CMK (cell line): ENCODE data around the gene RALGAPA2.

ENCODE experiments used
- DNase-seq: peaks from one replicate; pipeline ENCODE4 v3.0.0-alpha.2; 2010; ENCODE audit warnings: low read depth

RALGAPA2 gene

DNA sequence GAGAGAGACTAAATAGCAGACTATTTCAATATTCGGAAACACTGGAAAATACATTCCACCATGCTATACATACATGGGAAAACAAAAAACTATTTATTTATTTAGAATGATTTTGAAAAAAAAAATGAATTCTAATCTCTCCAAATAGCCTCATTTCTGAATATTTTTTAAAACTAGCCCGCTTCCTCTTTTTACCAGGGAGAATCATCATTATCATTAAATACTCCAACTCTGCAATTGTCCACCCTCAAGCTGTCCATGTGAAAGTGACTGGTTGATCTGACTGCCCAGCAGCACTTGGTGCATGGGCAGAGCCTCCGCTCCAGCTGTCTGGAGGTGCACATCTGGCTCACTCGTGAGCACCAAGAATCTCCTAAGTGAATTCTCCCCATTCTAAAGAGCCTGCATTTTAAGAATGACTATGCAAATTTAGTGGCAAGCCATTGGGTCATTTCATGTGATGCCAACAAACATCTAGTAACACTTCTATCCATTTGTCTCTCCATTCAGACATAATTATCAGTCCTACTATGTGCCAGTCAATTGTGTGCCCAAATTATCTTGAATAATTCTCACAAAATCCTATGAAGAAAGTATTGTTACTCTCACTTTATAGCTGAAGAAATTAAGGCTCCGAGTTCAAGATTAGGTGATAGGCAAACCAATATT lies 279.7 kb downstream of the RALGAPA2 start:
- no peak for DNase-seq

DNA sequence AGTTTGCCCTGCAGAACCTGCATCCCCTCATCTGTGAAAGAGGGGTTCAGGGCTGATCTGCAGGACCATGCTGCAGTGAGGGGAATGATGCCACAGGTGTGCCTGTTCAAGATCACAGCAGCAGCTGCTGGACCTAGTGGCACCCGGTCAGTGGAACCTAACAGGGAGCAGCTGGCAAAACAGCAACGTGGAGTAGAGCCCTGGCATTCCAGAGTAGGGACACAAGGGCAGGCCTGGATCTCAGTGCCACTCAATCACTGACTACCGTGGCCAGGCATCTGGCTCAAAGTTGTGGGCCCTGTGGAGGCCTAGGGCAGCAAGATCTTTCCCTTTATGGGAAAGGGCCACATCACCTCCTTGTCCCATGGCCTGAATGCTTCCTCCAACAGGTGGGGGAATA lies 282.4 kb downstream of the RALGAPA2 start:
- no peak for DNase-seq

DNA sequence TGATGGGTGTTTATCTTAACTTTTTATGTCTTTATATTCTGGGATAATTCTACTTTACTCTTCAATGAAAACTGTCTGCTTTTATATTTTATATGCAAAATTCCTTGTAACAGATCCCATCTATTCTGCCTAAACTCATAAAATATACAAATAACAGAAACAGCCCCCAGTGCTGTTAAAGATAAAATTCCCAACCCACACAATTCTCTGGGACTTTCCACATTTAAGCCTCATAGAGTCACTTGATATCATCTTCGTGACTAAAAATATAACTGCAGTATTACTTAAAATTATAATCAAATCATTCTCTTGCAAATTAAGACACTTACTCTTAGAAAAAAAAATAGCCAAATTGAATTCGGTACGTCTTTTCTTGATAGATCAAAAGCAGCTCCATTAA lies 284.4 kb downstream of the RALGAPA2 start:
- no peak for DNase-seq

DNA sequence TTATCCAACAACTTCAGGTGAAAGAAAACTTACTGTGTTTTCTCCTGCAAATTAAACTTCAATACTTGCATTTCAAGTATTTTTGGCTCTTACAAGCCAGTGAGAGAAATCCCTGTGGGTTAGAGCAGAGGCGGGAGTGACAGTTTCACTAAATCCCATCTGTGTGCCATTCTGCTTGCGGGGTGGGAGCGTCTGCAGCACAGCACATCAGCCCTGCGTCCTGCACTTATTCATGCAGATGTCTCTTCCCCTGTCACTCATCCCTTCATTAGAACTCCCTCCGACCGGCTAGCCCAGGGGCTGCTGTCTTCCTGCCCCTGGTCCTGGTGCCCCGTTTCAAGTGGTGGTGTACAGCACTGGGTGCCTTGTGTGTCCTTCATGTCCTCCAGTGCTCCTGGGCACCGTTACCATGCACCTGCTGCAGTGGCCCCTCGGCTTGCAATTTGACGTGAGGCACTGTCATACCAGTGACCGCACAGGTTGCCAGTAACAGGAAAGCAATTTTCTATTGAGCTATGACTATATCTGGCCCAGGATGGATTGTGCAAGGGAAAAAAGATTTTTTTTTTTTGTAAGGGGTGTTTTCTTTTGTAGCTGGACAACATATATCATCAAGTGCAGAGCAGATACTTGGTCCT lies 285.1 kb downstream of the RALGAPA2 start:
- DNase-seq, result no peak

DNA sequence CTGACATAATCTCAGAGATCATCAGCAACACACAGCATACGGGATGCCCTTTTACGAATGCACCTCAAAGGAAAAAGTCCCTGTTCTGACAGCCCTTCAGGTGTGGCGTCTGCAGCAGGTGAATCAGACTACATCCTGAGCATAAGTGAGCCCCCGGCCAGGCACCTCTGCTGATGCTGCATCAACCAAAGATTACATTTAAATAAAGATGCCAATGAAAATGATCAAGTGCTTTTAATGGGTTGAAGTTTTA lies 285.9 kb downstream of the RALGAPA2 start:
- no peak for DNase-seq

DNA sequence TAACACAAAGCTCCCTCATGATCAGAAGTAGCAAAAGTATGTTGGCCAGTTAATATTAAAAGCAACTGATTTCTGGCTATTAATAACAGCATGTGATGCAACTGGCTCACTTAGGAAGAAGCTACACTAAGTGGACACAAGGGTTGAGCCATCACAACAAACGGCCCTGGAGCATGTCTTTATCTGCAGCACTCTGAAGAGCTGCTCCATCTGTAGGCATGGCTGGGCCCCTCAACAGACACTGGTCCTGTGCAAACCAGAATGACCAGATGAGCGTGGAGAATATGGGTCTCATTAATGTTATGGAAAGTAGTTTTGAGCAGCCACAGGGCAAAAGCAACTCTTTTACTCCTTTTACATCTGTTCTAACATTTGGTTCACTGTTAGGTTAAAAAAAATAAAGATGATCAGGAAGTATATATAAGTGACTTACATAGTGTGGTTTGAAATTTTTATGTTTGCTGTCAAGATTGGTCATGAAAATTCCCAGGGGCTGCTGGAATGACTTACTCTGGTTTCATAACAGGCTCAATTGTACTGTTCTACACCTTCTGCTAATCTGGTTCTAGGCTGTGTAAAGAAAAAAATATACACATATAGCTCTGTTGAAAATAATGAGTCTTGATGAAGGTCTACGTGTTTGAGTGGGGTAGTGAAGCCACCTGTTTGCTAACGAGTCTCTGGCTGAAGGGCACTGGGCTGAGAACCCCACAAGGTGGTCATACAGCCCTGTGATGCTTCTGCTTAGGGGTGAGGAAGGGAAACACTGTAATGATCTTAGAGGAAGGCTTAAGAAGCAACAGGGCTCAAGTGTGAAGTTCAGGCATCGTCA lies 286.4 kb downstream of the RALGAPA2 start:
- DNase-seq, result no peak

DNA sequence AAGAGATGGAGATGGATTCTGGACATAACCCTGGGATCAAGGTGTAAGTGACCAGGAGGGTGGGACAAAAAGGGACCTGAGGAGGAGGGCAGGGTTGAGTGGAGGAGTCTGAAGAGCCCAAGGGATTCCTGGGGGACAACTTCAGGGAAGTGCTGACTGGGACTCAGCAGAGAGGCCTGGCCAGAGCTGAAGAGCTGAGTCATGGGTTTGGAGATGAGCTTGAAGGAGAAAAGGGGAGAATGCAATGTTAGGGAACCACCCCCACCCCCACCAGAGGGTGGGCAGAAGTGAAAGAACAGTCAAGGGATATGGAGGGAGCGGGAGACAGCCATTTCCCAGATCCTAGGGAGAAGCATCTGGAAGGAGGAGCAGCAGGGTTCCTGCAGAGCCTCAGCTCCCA lies 289.3 kb downstream of the RALGAPA2 start:
- no peak for DNase-seq

DNA sequence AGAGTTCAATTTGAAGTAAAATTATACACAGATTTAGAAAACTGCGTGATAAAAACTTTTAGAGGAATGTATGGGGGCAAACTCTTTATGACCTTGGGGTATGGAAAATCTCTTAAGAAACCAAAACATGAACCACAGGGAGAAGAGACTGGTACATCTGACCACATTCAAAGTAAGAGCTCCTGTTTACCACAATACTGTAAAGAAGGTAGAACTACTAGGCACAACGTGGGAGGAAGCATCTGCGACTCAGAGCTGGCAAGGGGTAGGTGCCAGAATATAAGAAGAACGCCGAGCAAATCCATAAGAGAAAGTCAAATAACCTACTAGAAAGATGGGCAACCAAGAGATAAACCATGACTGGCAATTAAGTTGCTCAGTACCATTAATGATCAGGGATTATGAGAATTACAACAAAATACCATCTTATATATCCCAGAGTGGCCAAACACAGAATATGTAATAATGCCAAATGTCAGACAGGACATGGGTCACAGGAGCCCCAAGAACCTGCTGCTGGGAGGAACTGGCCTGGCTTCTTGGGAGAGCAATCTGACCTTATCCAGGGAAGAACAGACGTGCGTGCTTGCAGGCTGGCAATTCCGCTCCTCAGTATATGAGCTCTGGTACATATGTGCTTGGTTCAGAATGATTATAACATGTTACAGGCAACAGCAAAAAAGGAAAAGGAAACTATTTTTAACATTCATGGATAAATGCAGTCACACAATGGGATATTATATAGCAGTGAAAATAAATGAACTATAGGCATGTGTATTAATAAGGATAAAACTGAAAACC lies 294.4 kb downstream of the RALGAPA2 start:
- DNase-seq, result no peak

DNA sequence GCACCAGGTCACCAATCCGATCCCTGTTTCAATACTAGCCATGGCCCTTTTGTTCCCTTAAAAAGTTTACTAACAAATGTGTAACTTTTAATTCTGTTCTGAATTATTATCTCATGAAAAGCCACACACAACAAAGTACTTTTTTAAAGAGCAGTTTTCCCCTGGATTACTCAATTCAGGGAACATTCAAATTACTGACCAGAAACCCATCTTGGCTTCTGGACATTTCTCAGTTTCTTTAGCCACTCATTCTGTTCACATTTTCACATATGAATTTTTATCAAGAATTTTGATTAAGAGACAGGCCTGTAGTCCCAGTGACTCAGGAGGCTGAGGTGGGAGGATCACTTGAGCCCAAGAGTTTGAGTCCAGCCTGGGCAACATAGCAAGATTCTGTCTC lies 297.1 kb downstream of the RALGAPA2 start:
- DNase-seq, result no peak

DNA sequence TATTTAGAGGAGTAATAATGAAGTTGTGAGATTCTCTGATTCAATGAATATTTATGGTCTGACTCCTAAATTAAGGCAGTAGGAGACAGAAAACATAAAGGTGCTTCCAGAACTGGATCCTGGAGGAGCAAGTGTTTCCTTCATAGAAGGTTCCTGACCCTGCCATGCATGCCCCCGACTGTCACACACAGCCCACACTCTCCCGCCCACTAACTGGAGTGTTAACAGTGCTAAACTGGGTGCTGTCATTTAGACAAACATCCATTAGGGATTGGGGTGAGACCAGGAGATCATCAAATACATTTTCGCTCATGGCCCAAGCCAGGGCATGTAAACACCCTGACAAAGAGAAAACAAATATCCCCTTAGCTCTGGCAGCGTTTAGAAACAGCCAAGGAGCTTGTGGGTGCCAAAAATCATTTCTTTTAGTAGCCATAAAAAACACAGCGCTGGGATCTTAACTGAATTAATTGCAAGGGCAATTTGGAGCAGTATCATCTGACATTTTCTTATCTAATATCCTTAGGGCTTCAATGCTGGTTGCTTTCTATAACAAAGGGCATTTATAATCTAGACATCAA lies 297.7 kb downstream of the RALGAPA2 start:
- DNase-seq, result no peak

DNA sequence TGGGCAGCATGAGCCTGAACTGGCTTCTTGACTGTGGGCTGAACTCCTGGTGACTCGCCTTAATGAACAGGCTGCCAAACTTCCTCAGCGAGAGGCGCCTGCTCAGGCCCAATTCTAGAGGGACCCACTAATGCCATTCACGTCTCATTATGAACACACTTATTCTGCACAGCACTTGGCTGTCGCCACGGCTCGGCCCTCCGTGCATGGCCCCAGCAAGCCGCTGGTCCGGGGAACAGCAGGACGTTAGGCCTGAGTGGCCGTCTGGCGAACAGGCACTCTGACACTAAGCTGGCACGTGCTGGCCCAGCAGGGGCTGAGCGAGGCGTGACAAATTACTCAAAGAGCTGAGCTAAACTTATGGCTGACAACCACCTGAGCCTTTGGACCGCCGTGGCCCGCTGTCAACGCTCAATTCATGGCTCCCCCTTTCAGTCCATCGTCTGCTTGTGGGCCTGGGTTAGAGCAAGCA lies 298.6 kb downstream of the RALGAPA2 start:
- DNase-seq, result no peak

DNA sequence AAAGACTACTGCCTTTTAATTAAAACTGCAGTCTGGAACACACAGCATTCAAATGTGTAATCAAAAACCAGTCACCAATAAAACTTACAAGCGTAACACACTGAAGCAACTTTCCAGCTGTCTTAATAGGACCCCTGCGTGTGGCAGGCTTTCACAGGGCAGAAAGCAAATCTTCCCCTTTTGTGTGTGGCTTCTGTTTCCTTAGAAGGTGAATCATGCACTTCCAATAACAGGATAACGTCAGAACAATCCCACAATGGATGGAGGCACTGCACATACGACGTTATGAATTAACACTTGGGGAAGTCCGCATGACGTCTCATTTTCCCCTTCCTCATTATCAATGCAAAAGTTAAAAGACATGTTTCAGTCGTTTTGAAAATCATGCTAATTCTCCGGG lies 299.7 kb downstream of the RALGAPA2 start:
- DNase-seq, result no peak

DNA sequence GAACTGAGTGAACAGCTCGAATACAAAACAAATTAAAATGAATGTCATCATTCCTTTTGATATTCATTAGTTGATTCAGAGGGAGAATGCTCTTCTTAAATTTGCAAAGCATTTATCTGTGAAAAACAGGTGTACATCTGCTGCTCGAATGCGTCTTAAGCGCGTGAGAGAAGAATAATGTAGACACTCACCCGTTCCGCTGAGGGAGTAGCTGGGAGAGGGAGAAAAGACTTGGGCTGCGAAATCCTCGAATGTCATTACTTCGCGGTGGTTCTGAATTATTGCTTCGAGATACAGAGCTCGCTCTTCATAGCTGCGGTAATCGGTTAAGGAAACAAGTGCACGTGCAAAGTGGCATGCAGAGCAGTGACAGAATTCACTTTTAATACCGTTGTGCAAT lies 300.6 kb downstream of the RALGAPA2 start:
- DNase-seq, result no peak

DNA sequence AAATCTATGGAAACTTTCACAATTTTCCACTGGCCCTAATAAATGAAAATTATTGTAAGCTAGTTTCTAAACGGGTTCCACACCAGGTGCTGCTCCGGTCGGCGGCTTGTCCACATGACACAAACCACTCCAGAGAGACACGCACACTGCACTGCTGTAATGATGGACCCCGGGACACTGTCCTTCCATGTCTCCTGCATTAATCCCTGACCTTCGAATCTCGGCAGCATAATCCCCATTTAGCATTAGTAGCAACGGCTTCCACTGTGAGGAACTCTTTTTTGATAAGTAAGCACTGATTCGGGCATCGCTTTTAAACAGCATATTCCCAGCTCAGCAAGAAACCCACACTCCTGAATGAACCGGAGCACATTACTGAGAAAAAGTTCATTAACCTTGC lies 301.0 kb downstream of the RALGAPA2 start:
- no peak for DNase-seq

DNA sequence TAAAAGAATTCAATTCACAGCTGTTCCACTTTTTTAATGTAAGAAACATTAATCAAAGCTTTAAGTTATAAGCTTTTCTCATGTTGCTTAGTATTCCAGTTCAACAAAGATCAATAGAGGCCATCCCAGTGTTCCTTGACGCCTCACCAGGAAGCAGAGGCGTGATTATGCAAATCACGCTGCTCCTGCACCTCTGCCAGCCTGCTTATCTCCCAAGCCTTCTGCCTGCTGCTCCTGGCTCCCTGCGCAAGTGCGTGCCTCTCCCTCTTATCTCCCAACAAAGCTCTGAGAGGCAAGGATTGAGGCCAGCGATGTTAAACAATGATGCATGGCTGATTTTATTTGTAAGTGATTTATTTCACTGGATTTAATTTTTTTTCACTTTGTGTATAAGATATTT lies 301.8 kb downstream of the RALGAPA2 start:
- DNase-seq, result peak; percentile 27

DNA sequence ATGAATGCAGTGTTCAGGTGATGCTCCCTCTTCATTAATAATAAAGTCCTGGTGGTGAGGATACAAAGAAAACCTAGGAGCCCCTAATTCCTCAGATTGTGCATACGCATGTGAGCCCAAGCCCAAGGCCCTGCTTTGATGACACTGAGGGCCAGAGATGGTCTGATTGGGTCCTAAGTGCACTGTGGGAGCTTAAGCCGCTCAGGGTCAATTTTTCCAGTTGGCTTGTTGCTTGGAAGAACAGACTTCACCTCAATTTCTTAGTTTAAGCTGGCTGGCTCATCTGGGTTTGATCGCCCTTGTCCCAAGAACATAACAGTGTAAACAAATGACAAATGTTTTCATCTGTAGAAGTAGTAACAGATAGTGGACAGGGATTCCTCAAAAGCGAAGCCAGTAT lies 303.1 kb downstream of the RALGAPA2 start:
- no peak for DNase-seq

DNA sequence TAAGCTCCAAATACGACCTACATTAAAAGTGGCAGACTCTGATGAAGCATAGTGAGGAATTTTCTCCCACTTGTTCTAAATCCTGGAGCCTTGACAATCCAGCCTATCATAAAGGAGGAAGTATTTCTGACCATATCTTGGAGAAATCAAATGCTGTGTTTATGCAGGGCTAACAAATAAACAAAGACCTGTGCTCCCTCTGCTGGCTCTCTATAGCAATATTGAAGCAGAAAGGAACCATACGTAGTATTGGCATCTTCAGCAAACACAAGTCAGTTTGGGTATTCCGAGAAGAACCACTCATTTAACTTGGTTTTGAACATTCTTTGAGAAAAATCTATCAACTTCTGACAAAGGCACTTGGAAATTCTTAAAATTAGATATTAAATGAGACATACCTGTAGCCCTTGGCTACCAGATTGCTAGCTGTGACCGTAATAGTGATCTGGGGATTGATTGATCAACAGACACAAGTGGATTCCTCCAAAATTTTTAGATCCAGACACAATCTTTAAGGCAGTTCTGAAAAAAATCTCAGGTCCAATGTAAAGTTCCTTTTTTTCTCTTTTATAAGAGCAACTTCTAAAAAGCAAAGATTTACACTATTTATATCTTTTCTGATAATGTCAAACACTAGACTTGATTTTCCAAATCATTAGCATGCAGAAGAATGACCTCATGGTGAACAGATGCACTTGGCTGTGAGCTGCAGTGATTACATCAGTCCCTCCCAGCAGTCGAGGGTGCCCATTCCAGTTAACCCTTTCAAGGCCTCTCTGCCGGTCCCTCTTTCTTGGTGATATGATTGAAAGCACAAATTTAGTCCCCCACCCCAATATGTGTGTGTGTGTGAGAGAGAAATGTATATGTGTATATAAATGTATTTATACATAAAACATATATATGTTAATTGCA lies 304.3 kb downstream of the RALGAPA2 start:
- no peak for DNase-seq

DNA sequence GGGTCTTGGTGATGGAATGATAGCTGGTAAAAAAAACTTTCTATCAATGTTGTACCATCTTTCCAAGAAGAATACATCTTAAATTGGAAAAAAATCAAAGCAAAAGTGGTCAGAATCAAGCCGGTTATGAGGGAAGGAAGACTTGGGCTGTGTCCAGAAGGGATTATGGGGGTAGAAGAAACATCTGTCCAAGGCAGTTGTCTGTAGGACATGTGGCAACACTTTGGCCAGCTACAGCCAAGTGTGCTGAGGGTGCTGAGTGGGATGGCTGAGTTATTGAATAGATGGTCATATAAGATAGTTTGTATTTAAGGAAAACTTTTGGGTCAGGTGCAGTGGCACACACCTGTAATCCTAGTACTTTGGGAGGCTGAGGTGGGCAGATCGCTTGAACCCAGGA lies 306.1 kb downstream of the RALGAPA2 start:
- DNase-seq, result no peak

DNA sequence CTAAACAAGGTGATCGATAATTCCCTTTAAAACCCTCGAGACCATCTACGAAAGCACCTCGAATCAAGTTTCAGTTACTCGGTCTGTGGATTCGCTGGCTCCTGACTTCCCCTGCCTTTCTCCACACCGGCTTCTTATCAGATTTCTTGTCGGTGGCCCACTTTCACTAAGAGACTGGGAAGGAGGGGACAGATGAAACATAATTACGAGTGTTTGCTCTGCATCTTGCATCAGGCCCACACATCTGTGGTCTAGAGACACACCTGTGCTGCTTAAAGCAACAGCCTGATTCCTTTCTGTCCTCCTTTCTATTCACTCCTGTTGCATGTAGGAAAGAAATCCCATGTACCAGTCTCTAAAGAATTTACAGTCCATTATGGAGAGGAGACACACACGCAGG lies 306.8 kb downstream of the RALGAPA2 start:
- no peak for DNase-seq

DNA sequence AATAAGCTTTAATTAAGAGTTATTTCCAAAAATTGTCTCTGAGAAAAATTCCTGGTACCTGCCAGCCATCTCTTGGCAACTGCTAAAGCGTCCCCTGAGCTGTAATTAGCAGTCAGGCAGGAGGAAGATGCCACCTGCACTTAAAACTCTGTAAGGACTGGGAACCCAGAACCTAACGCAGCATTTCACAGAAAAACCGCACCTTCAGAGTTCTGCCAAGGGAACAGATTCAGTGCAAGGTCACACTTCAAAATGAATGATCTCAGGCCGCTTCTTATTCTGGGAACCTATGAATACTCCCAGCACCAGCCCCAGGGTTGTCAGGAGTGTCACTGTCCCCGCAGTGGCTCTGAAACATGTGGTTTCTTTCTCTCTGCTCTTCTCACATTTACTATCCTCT lies 307.8 kb downstream of the RALGAPA2 start:
- DNase-seq, result no peak

DNA sequence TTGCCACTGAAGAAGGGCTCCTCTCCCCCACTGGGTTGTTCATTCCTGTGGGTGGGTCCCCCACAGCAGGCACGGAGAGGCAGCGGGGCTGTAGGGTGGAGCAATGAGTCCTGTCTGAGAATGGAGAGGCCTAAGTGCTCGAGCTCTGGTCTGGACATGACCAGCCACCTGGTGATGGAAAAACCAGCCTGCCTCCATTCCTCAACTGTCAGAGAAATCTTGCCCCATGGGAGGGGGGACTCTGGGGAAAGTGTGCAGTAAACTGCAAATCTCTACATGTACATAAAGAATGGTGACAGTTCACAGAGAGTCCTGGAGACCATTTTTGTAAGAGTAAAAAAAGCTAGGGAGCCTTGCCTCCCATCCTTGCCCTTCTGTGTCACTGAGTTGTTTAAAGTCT lies 310.5 kb downstream of the RALGAPA2 start:
- no peak for DNase-seq
